ENCODE results near the gene DMRTA2. TPM values are rescaled to one million over a fixed set of nuclear protein-coding genes. Genes with fewer than 3 reads are reported as not detected.

DMRTA2 gene
- total and polyA plus RNA-seq, 9 of the 15 experiments (the other 6 are each of a cell fraction or from before 2014, with no cell fraction given): not detected

DNA sequence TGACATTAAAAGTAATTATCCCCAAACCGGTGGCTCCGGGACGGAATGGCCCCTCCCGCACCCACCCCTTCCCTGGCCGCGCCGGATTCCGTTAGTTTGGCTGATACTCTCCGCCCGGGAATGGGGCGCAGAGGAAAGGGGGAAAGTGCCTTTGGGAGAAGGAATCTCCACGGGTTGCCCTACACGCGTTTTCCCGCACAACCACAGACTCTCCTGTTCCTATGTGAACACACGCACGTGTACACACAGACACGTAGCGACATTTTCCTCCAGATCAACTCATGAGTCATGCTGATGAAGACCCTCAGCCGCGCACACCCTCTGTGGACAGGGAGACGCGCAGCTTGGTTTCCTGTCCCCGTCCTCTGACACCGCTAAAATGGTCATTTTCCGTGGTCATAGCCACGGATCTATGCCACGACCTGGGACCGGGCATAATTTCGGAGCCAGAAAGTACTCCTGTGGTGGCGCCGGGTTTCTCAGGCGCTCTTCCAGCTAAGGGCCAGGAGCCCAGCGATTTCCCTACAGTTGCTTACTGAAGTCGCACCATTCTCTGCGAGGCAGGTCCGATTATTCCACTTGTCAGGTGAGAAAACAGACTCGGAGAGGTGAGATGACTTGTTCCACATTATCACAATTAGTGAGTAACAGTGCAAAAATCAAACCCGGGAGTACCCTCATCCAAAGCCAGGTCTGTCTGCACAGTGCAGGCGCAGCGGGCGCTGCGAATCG, 4.0 kb upstream of the DMRTA2 start:
- intact Hi-C loops (cut with micrococcal nuclease): no loop called here

DNA sequence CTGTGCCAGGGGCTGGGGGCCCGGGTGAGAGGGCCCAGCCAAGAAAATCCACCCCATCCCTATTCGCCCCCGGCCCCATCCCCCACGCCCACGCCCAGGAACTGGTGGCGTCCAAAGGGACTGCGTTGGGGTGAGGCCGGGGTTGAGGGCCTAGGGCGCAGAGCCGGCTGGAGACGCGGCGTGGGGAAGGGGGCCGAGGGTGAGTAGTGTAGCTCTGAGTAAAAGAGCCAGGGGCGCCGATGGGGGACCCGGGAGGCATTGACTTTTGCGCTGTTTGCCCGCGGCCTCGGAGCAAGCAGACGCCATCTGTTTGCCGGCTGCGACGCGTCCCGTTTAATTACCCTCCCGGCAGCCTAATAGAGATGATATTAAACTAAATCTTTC, 3.5 kb upstream of the DMRTA2 start:
- in situ Hi-C loops (cut with MboI): no loop called here
- POLR2A ChIA-PET: interaction anchor here (1.5 kb wide), 1 partner anchor 14 kb away, joined by 3 read pairs; no protein-coding TSS in a partner anchor
- ATAC-seq: no peak

More for the DNA sequence above, 4.0 kb upstream of the DMRTA2 start:
- ChIA-PET POLR2A (interaction anchor here (0.7 kb wide), 1 partner anchor 16 kb away, joined by 3 read pairs; no protein-coding TSS in a partner anchor), CTCF (ENCODE audit: low intra/inter-chr PET ratio) (no interaction called here)
- no peaks in the 10 kb centered on the region for H3K36me3 ChIP-seq (ENCODE audit: control insufficient read depth, insufficient read depth, low read length)
- no peak for DNase-seq (ENCODE audit: extremely low read depth in 1 of 4, low spot score in 3 of 4)
- no peaks in the 10 kb centered on the region for H3K9me1 ChIP-seq (ENCODE audit: control insufficient read depth, insufficient read depth, low read length)
- FAIRE-seq: no peak
- 12% methylated on average over 43 of the region's 44 CpGs for WGBS (ENCODE audit: insufficient coverage, low coverage, missing lambda C conversion rate)
- no peaks in the 10 kb centered on the region; the same call in 1 of the 2 replicates for H4K20me1 ChIP-seq (replicated peaks; ENCODE audit: control insufficient read depth, insufficient read depth, low read length)
- in situ Hi-C loops (cut with MboI): no loop called here
- H3K79me2 ChIP-seq (ENCODE audit: control insufficient read depth, insufficient read depth, low read length): no peaks in the 10 kb centered on the region
- no peaks in the 10 kb centered on the region for H3K9me3 ChIP-seq (replicated peaks; ENCODE audit: control insufficient read depth, insufficient read depth, low read depth, low read length)
- no peak overlapping the region for H3K9ac ChIP-seq (ENCODE audit: insufficient read depth in 1 of 2, low read depth in 2 of 2, low read length in 2 of 2)
- H3K4me1 ChIP-seq (replicated peaks in 1 of 2; ENCODE audit: control insufficient read depth in 2 of 2, insufficient read depth in 2 of 2, low read length in 2 of 2): peaks cover 0 to 31% of the 10 kb centered on the region in 2 experiments; a peak in 2 of 5 replicates
- no peak overlapping the region for H2AFZ ChIP-seq (ENCODE audit: low read depth, low read length)
- no TSS peak for BruUV-seq (replicated peaks)
- no peak overlapping the region for H3K4me3 ChIP-seq
- peaks cover 72 to 82% of the 10 kb centered on the region in 2 experiments for H3K27me3 ChIP-seq (ENCODE audit: control insufficient read depth in 2 of 2, insufficient read depth in 2 of 2, low read length in 2 of 2)
- H3K27ac ChIP-seq (ENCODE audit: extremely low read depth, low read depth, low read length): no peak overlapping the region
- peak; percentile 5; the same call in 1 of the 3 replicates for ATAC-seq
- TF ChIP-seq EZH2 (IDR thresholded peaks at IDR 0.05; ENCODE audit: borderline replicate concordance, low read depth, low read length) (peak; percentile 96; the same call in 1 of the 2 replicates), ZNF212 (CRISPR knock-in tag; IDR thresholded peaks at IDR 0.05) (no peak)
- H3K4me2 ChIP-seq (ENCODE audit: insufficient read depth, low read length): peak overlapping the region; percentile 34; the same call in 1 of the 2 replicates

More for the DNA sequence above, 3.5 kb upstream of the DMRTA2 start:
- no peaks in the 10 kb centered on the region for H3K79me2 ChIP-seq (ENCODE audit: control insufficient read depth, insufficient read depth, low read length)
- H3K9me1 ChIP-seq (ENCODE audit: control insufficient read depth, insufficient read depth, low read length): no peaks in the 10 kb centered on the region
- H3K4me1 ChIP-seq (replicated peaks in 1 of 2; ENCODE audit: control insufficient read depth in 2 of 2, insufficient read depth in 2 of 2, low read length in 2 of 2): peaks cover 0 to 31% of the 10 kb centered on the region in 2 experiments; a peak in 2 of 5 replicates
- CTCF ChIA-PET (ENCODE audit: low intra/inter-chr PET ratio): no interaction called here
- TF ChIP-seq, protein P1, sequence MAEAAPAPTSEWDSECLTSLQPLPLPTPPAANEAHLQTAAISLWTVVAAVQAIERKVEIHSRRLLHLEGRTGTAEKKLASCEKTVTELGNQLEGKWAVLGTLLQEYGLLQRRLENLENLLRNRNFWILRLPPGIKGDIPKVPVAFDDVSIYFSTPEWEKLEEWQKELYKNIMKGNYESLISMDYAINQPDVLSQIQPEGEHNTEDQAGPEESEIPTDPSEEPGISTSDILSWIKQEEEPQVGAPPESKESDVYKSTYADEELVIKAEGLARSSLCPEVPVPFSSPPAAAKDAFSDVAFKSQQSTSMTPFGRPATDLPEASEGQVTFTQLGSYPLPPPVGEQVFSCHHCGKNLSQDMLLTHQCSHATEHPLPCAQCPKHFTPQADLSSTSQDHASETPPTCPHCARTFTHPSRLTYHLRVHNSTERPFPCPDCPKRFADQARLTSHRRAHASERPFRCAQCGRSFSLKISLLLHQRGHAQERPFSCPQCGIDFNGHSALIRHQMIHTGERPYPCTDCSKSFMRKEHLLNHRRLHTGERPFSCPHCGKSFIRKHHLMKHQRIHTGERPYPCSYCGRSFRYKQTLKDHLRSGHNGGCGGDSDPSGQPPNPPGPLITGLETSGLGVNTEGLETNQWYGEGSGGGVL (CRISPR knock-in tag; IDR thresholded peaks at IDR 0.05): no peak
- 0 out of 2 replicates have a peak, but pooled peaks have one; percentile 17 for TF ChIP-seq EGR1 (conservative IDR thresholded peaks at IDR 0.05)
- TF ChIP-seq RBBP5 (IDR thresholded peaks at IDR 0.05; ENCODE audit: borderline replicate concordance, insufficient read depth, low read length, poor library complexity, severe bottlenecking): no peak
- TF ChIP-seq ZNF707 (CRISPR knock-in tag; conservative IDR thresholded peaks at IDR 0.05): no peak
- H4K20me1 ChIP-seq (replicated peaks; ENCODE audit: control insufficient read depth, insufficient read depth, low read length): no peaks in the 10 kb centered on the region; the same call in 1 of the 2 replicates
- intact Hi-C loops (cut with micrococcal nuclease): no loop called here
- H3K9me3 ChIP-seq (replicated peaks; ENCODE audit: control insufficient read depth, insufficient read depth, low read depth, low read length): no peaks in the 10 kb centered on the region
- H3K36me3 ChIP-seq (ENCODE audit: control insufficient read depth, insufficient read depth, low read length): no peaks in the 10 kb centered on the region
- BruUV-seq (replicated peaks): no TSS peak
- no peak overlapping the region for H3K4me2 ChIP-seq (ENCODE audit: insufficient read depth, low read length)
- peaks cover 77 to 82% of the 10 kb centered on the region in 2 experiments for H3K27me3 ChIP-seq (ENCODE audit: control insufficient read depth in 2 of 2, insufficient read depth in 2 of 2, low read length in 2 of 2)
- H3K27ac ChIP-seq (ENCODE audit: extremely low read depth, low read depth, low read length): no peak overlapping the region
- 21% methylated on average over 28 of the region's 28 CpGs for WGBS (ENCODE audit: insufficient coverage, low coverage, missing lambda C conversion rate)
- no peak overlapping the region for H2AFZ ChIP-seq (ENCODE audit: low read depth, low read length)
- no peak overlapping the region for H3K4me3 ChIP-seq
- no peak overlapping the region for H3K9ac ChIP-seq (ENCODE audit: insufficient read depth in 1 of 2, low read depth in 2 of 2, low read length in 2 of 2)
- FAIRE-seq (no peak), DNase-seq (ENCODE audit: extremely low read depth in 1 of 4, low spot score in 3 of 4) (no peak)
